ENCODE measurements around the gene RBMS3.

- no peak for TF ChIP-seq CTCF (IDR thresholded peaks at IDR 0.05)
- no peak for TF ChIP-seq EZH2 (IDR thresholded peaks at IDR 0.05)
- no peak for TF ChIP-seq EZH2phosphoT487 (IDR thresholded peaks at IDR 0.05)
Observed at GRCh38 chr3:29311795-29312194, 30.9 kb downstream of the RBMS3 start.
